ENCODE data around the gene GNPDA1. TPM values are rescaled to one million over a fixed set of nuclear protein-coding genes. Genes with fewer than 3 reads are reported as not detected.

The GNPDA1 gene
- total and polyA plus RNA-seq, 9 of the 15 experiments (the other 6 are each of a cell fraction or from before 2014, with no cell fraction given): 14.1 to 145 (median 52.2) TPM

DNA sequence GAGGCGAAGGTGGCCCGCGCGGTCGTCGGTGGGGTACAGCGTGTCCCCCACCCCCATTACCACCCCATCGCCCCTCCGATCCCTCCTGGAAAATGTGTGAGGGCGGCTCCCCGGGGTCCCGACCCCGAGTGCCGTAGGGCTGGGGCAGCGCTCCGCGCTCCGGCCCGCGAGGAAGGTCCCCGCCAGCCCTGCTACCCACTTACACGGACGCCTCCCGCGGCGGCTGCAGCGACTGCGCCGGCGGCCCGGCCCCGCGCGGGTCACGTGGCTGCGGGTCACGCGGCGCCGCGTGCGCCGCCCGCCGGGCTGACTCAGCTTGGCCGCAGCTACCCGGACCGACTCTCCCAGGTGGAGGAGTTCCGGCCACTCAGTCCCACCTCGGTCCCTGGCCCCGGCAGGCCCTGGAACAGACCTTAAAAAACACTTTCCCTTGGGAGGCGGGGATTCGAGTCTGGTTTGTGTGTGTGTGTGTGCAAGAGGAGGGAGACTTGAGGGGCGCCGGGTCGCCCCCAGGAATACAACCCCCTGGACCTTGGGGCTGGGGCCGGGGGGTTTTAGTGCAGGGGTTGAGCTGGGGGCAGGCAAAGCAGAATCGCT lies at the start of gene GNPDA1 (continued):
- TF ChIP-seq, protein P1, sequence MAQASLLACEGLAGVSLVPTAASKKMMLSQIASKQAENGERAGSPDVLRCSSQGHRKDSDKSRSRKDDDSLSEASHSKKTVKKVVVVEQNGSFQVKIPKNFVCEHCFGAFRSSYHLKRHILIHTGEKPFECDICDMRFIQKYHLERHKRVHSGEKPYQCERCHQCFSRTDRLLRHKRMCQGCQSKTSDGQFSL (CRISPR knock-in tag; IDR thresholded peaks at IDR 0.05): no peak
- TF ChIP-seq, protein P1 (tag; IDR thresholded peaks at IDR 0.05): no peak
- TF ChIP-seq, protein P2, sequence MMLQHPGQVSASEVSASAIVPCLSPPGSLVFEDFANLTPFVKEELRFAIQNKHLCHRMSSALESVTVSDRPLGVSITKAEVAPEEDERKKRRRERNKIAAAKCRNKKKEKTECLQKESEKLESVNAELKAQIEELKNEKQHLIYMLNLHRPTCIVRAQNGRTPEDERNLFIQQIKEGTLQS (IDR thresholded peaks at IDR 0.05): peak; percentile 54; the same call in 1 of the 2 replicates
- TF ChIP-seq, protein P2 (CRISPR knock-in tag; conservative IDR thresholded peaks at IDR 0.05): no peak
- TF ChIP-seq, protein P3, sequence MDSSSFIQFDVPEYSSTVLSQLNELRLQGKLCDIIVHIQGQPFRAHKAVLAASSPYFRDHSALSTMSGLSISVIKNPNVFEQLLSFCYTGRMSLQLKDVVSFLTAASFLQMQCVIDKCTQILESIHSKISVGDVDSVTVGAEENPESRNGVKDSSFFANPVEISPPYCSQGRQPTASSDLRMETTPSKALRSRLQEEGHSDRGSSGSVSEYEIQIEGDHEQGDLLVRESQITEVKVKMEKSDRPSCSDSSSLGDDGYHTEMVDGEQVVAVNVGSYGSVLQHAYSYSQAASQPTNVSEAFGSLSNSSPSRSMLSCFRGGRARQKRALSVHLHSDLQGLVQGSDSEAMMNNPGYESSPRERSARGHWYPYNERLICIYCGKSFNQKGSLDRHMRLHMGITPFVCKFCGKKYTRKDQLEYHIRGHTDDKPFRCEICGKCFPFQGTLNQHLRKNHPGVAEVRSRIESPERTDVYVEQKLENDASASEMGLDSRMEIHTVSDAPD (CRISPR knock-in tag; IDR thresholded peaks at IDR 0.05): no peak
- TF ChIP-seq HSF4 (CRISPR knock-in tag; IDR thresholded peaks at IDR 0.05; ENCODE audit: borderline replicate concordance): no peak
- peak; percentile 73 for TF ChIP-seq GABPA (tag; conservative IDR thresholded peaks at IDR 0.05; ENCODE audit: low read depth)
- TF ChIP-seq CHD4 (IDR thresholded peaks at IDR 0.05; ENCODE audit: insufficient read depth, insufficient replicate concordance, low read depth, low read length, poor library complexity, severe bottlenecking): no peak
- TF ChIP-seq, protein P4, sequence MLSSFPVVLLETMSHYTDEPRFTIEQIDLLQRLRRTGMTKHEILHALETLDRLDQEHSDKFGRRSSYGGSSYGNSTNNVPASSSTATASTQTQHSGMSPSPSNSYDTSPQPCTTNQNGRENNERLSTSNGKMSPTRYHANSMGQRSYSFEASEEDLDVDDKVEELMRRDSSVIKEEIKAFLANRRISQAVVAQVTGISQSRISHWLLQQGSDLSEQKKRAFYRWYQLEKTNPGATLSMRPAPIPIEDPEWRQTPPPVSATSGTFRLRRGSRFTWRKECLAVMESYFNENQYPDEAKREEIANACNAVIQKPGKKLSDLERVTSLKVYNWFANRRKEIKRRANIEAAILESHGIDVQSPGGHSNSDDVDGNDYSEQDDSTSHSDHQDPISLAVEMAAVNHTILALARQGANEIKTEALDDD (IDR thresholded peaks at IDR 0.05): no peak
- TF ChIP-seq ZNF324 (CRISPR knock-in tag; IDR thresholded peaks at IDR 0.05): no peak
- no peak for TF ChIP-seq ZNF384 (IDR thresholded peaks at IDR 0.05; ENCODE audit: low read depth, low read length)
- no peak for TF ChIP-seq RNF2 (IDR thresholded peaks at IDR 0.05)
- TF ChIP-seq CREB1 (IDR thresholded peaks at IDR 0.05): no peak; the same call in 1 of the 2 replicates
- TF ChIP-seq CREB1 (CRISPR knock-in tag; IDR thresholded peaks at IDR 0.05): no peak
- TF ChIP-seq COPS2 (conservative IDR thresholded peaks at IDR 0.05): no peak
- peak; percentile 75 for TF ChIP-seq TBP (optimal IDR thresholded peaks at IDR 0.05; ENCODE audit: low read depth, low read length)
- TF ChIP-seq, protein P5, sequence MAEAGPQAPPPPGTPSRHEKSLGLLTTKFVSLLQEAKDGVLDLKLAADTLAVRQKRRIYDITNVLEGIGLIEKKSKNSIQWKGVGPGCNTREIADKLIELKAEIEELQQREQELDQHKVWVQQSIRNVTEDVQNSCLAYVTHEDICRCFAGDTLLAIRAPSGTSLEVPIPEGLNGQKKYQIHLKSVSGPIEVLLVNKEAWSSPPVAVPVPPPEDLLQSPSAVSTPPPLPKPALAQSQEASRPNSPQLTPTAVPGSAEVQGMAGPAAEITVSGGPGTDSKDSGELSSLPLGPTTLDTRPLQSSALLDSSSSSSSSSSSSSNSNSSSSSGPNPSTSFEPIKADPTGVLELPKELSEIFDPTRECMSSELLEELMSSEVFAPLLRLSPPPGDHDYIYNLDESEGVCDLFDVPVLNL (CRISPR knock-in tag; IDR thresholded peaks at IDR 0.05; ENCODE audit: low read depth): no peak
- TF ChIP-seq SMAD3 (CRISPR knock-in tag; conservative IDR thresholded peaks at IDR 0.05): no peak
- TF ChIP-seq NCOR1 (IDR thresholded peaks at IDR 0.05): no peak
- TF ChIP-seq, protein P6, sequence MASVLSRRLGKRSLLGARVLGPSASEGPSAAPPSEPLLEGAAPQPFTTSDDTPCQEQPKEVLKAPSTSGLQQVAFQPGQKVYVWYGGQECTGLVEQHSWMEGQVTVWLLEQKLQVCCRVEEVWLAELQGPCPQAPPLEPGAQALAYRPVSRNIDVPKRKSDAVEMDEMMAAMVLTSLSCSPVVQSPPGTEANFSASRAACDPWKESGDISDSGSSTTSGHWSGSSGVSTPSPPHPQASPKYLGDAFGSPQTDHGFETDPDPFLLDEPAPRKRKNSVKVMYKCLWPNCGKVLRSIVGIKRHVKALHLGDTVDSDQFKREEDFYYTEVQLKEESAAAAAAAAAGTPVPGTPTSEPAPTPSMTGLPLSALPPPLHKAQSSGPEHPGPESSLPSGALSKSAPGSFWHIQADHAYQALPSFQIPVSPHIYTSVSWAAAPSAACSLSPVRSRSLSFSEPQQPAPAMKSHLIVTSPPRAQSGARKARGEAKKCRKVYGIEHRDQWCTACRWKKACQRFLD (CRISPR knock-in tag; IDR thresholded peaks at IDR 0.05): no peak
- TF ChIP-seq SPI1 (IDR thresholded peaks at IDR 0.05; ENCODE audit: borderline replicate concordance, low read depth, low read length): no peak
